RWPE1 (cell line): ENCODE measurements around the gene ARHGAP35.

ENCODE experiments used
- CTCF ChIA-PET: fragments of 350-600 bp; sonication (Branson Sonifier 250); formaldehyde crosslinking; extraction: SDS; loops from one replicate; lab custom pipeline; 2021; lab: Yijun Ruan, JAX
- POLR2A ChIA-PET: fragments of 400-600 bp; formaldehyde crosslinking; extraction: SDS; loops from one replicate; lab custom pipeline; 2020; ENCODE audit warnings: antibody characterized with exemption; ENCODE audit not compliant: low non-redundant PET; lab: Yijun Ruan, JAX
- DNase-seq: peaks from one replicate; pipeline ENCODE4 v3.0.0; 2012; ENCODE audit warnings: low spot score
- H3K27ac ChIP-seq: fragments of 450-650 bp; 2 replicates; pipeline ENCODE4 v1.5.1; 2017
- TF ChIP-seq, protein P1 (sequence below): fragments of 450-650 bp; conservative IDR thresholded peaks from 2 replicates; pipeline ENCODE4 v1.5.1; 2017; ENCODE audit warnings: low read depth, mild to moderate bottlenecking

The ARHGAP35 gene

DNA sequence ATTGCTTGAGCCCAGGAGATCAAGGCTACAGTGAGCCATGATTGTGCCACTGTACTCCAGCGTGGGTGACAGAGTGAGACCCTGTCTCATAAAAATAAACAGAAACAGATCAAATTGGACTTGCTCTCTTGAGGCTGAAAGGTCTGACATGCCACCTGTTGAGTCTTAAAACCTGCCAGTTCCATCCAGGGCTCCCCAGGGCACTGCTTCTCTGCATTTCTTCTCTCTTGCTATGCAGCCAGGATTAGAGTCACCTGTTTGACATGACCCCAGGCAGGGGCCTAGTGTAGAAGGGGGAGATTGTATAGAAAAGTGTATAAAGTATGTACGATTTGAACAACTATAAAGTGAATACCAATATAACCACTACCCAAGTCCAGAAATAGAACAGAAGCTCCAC, 45.4 kb downstream of the ARHGAP35 start:
- DNase-seq = no peak
- ChIA-PET POLR2A (no interaction called here), CTCF (interaction anchor here (0.7 kb wide), 1 partner anchor 56 kb away, joined by 3 read pairs; no protein-coding TSS in a partner anchor)
- no peak overlapping the region for H3K27ac ChIP-seq
- TF ChIP-seq, protein P1, sequence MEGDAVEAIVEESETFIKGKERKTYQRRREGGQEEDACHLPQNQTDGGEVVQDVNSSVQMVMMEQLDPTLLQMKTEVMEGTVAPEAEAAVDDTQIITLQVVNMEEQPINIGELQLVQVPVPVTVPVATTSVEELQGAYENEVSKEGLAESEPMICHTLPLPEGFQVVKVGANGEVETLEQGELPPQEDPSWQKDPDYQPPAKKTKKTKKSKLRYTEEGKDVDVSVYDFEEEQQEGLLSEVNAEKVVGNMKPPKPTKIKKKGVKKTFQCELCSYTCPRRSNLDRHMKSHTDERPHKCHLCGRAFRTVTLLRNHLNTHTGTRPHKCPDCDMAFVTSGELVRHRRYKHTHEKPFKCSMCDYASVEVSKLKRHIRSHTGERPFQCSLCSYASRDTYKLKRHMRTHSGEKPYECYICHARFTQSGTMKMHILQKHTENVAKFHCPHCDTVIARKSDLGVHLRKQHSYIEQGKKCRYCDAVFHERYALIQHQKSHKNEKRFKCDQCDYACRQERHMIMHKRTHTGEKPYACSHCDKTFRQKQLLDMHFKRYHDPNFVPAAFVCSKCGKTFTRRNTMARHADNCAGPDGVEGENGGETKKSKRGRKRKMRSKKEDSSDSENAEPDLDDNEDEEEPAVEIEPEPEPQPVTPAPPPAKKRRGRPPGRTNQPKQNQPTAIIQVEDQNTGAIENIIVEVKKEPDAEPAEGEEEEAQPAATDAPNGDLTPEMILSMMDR = no peak

GRCh38 chr19:46907880-46908279, 47.1 kb downstream of the ARHGAP35 start:
- TF ChIP-seq, protein P1 = no peak
- DNase-seq = no peak
- ChIA-PET POLR2A (no interaction called here), CTCF (interaction anchor here (0.6 kb wide), 1 partner anchor 34 kb away, joined by 3 read pairs; no protein-coding TSS in a partner anchor)
- no peak overlapping the region for H3K27ac ChIP-seq

DNA sequence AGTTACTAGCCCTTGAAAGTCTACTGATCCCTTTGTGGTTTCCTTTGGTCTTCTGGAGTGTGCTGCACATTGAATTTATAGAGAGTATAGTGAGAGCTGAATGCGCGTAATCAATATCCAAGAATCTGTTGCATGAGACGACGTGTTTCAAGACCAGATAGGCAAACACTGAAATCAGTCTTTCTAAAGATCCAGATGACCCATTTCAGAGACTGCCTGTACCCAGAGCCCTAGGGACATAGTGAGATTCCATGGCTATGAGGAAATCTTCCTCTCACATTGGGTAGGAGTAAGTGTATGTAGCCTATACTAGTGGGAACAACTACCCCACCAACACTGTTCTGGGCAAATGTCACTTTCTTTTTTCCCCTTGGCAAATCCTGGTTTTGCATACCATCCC, 48.6 kb downstream of the ARHGAP35 start:
- CTCF ChIA-PET = no interaction called here
- TF ChIP-seq, protein P1 = no peak
- no peak for DNase-seq
- POLR2A ChIA-PET = no interaction called here
- H3K27ac ChIP-seq = no peak overlapping the region
